Measurements from ENCODE around the gene FGD6.

Gene FGD6

DNA sequence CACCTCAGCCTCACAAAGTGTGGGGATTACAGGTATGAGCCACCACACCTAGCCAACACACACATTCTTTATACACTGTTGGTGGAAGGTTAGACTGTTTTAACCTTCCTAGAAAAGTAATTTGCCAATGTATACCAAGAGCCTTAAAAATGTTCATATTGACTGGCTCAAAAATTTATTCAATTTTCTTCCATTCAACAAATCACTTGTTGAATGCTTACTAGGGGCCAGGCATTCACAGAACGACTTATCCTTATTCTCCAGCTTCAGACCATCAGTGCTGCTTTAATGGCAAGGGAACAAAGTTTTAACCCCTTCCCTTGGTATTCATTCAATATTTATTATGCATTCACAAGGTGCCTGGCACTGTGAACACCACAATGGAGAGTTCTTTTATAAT lies 146.9 kb downstream of the FGD6 start:
- no peak for ATAC-seq (ENCODE audit: low read depth)
- Histone ChIP-seq H3K27me3 (ENCODE audit: insufficient read depth, poor library complexity, severe bottlenecking) (no peaks in the 10 kb centered on the region), H3K4me1 (ENCODE audit: insufficient read depth, poor library complexity, severe bottlenecking) (peaks cover 8% of the 10 kb centered on the region), H3K9me3 (ENCODE audit: severe bottlenecking) (no peaks in the 10 kb centered on the region), H3K4me3 (ENCODE audit: severe bottlenecking) (no peak overlapping the region), H3K27ac (ENCODE audit: poor library complexity, severe bottlenecking) (no peak overlapping the region), H3K36me3 (ENCODE audit: low read depth) (peaks cover 32% of the 10 kb centered on the region)
- TF ChIP-seq, protein P1, sequence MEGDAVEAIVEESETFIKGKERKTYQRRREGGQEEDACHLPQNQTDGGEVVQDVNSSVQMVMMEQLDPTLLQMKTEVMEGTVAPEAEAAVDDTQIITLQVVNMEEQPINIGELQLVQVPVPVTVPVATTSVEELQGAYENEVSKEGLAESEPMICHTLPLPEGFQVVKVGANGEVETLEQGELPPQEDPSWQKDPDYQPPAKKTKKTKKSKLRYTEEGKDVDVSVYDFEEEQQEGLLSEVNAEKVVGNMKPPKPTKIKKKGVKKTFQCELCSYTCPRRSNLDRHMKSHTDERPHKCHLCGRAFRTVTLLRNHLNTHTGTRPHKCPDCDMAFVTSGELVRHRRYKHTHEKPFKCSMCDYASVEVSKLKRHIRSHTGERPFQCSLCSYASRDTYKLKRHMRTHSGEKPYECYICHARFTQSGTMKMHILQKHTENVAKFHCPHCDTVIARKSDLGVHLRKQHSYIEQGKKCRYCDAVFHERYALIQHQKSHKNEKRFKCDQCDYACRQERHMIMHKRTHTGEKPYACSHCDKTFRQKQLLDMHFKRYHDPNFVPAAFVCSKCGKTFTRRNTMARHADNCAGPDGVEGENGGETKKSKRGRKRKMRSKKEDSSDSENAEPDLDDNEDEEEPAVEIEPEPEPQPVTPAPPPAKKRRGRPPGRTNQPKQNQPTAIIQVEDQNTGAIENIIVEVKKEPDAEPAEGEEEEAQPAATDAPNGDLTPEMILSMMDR (IDR thresholded peaks at IDR 0.05; ENCODE audit: poor library complexity, severe bottlenecking), result no peak
- DNase-seq (ENCODE audit: low spot score), result no peak

DNA sequence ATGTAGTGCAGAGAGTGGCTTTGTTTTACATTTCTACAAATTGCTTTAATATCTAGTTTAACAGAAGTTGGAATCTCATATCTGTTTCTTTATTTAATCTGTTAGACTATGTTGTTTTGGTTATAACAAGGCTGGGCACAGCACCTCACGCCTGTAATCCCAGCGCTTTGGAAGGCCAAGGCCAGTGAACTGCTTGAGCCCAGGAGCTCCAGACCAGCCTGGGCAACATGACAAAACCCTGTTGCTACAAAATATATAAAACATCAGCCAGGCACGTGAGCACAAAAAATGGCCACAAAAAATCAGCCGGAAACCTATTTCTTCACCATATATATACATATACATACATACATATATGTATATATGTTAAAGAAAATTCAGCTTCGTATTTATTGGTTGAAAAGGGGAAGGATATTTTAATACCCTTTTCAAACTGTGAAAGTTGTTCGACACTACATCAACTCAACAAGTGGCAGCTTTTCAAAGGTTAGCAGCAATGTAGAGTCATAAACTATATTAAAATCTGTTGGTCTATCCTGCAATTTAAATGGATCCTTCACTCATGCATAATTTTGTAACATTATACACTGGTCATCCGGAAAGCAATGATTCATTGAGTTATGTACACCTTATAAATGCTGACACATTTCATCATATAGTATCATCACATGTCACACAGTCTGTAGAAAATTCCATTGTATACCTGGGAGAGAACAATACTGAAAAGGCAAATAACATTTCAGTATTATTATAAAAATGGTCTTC lies 151.0 kb downstream of the FGD6 start:
- Histone ChIP-seq H3K27ac (ENCODE audit: poor library complexity, severe bottlenecking) (no peak overlapping the region), H3K9me3 (ENCODE audit: severe bottlenecking) (no peaks in the 10 kb centered on the region), H3K4me3 (ENCODE audit: severe bottlenecking) (no peak overlapping the region), H3K27me3 (ENCODE audit: insufficient read depth, poor library complexity, severe bottlenecking) (no peaks in the 10 kb centered on the region), H3K4me1 (ENCODE audit: insufficient read depth, poor library complexity, severe bottlenecking) (peaks cover 8% of the 10 kb centered on the region), H3K36me3 (ENCODE audit: low read depth) (peaks cover 65% of the 10 kb centered on the region)
- TF ChIP-seq, protein P1 (IDR thresholded peaks at IDR 0.05; ENCODE audit: poor library complexity, severe bottlenecking), result no peak
- DNase-seq (ENCODE audit: low spot score) (no peak), ATAC-seq (ENCODE audit: low read depth) (peak; percentile 71)

DNA sequence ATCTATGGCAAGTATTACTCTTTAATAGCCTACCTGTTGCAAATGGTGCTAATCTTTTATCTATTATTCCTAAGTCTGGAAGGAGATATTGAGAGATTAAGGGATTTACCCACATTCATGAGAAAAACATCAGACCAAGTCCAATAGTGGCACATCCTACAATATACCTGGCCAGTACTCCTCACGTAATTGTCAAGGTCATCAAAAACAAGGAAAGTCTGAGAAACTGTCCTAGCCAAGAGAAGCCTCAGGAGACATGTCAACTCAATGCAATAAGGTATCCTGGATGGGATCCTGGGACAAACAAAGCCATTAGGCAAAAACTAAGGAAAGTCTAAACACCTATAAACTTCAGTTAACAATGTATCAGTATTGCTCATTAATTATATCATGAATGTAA lies 156.3 kb downstream of the FGD6 start:
- H3K36me3 ChIP-seq (ENCODE audit: low read depth), result peaks cover 91% of the 10 kb centered on the region
- no peak overlapping the region for H3K4me3 ChIP-seq (ENCODE audit: severe bottlenecking)
- no peaks in the 10 kb centered on the region for H3K4me1 ChIP-seq (ENCODE audit: insufficient read depth, poor library complexity, severe bottlenecking)
- TF ChIP-seq, protein P1 (IDR thresholded peaks at IDR 0.05; ENCODE audit: poor library complexity, severe bottlenecking), result no peak
- H3K9me3 ChIP-seq (ENCODE audit: severe bottlenecking), result no peaks in the 10 kb centered on the region
- ATAC-seq (ENCODE audit: low read depth) (no peak), DNase-seq (ENCODE audit: low spot score) (no peak)
- H3K27me3 ChIP-seq (ENCODE audit: insufficient read depth, poor library complexity, severe bottlenecking), result no peaks in the 10 kb centered on the region
- no peak overlapping the region for H3K27ac ChIP-seq (ENCODE audit: poor library complexity, severe bottlenecking)

DNA sequence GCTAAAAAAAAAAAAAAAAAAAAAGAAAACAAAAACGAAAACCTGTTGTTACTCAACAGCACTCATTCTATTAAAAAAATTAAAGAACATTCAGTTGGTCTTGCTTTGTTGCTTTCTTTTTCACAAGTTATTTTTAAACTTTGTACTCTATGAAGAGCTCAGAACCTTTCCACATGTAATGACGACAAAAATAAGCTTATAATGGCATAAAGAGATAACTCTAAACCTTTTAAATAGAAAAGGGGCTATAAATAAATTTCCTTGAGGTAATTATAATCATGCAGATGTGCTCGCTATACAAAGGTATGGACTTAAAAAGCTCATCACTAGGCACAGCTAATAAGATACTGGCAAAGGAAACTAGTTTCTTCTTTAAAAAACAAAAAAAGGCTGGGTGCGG lies 157.3 kb downstream of the FGD6 start:
- H3K4me3 ChIP-seq (ENCODE audit: severe bottlenecking), result no peak overlapping the region
- TF ChIP-seq, protein P1 (IDR thresholded peaks at IDR 0.05; ENCODE audit: poor library complexity, severe bottlenecking), result no peak
- no peaks in the 10 kb centered on the region for H3K27me3 ChIP-seq (ENCODE audit: insufficient read depth, poor library complexity, severe bottlenecking)
- no peaks in the 10 kb centered on the region for H3K4me1 ChIP-seq (ENCODE audit: insufficient read depth, poor library complexity, severe bottlenecking)
- ATAC-seq (ENCODE audit: low read depth), result no peak
- H3K36me3 ChIP-seq (ENCODE audit: low read depth), result peaks cover 88% of the 10 kb centered on the region
- no peaks in the 10 kb centered on the region for H3K9me3 ChIP-seq (ENCODE audit: severe bottlenecking)
- H3K27ac ChIP-seq (ENCODE audit: poor library complexity, severe bottlenecking), result no peak overlapping the region
- no peak for DNase-seq (ENCODE audit: low spot score)

DNA sequence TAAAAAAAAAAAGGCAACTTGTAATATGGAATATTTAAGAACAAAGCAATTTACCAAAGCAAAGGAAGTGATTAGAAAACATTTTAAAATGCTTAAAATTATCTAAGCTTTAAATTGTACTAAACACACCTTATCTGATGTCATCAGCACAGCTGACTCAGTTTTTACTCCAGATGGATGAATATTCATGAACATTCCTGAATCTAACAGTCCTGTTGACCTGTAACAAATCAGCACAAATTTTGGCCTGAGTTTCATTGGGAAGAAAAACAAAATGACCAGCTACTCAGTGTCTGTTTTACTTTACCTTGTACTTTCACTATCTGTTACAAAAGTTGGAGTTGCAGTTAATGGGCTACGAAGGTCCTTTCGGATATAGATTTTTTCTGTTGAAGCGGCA lies 159.8 kb downstream of the FGD6 start:
- no peak overlapping the region for H3K27ac ChIP-seq (ENCODE audit: poor library complexity, severe bottlenecking)
- no peak for DNase-seq (ENCODE audit: low spot score)
- no peaks in the 10 kb centered on the region for H3K4me1 ChIP-seq (ENCODE audit: insufficient read depth, poor library complexity, severe bottlenecking)
- H3K27me3 ChIP-seq (ENCODE audit: insufficient read depth, poor library complexity, severe bottlenecking), result no peaks in the 10 kb centered on the region
- peaks cover 89% of the 10 kb centered on the region for H3K36me3 ChIP-seq (ENCODE audit: low read depth)
- TF ChIP-seq, protein P1 (IDR thresholded peaks at IDR 0.05; ENCODE audit: poor library complexity, severe bottlenecking), result no peak
- H3K4me3 ChIP-seq (ENCODE audit: severe bottlenecking), result no peak overlapping the region
- no peak for ATAC-seq (ENCODE audit: low read depth)
- H3K9me3 ChIP-seq (ENCODE audit: severe bottlenecking), result no peaks in the 10 kb centered on the region

All from RWPE2 (cell line).